A549 (cell line): ENCODE results near the gene OAS3. TPM values are rescaled to one million over a fixed set of nuclear protein-coding genes. Genes with fewer than 3 reads are reported as not detected.

ENCODE experiments used
- ATAC-seq, 2 experiments: fragments of 200-7000 bp in 1 of 2; fragments of >200 bp in 1 of 2; cut with Nextera tagmentation in 1 of 2; cut with Tn5 transposase in 1 of 2; 3 replicates each; pipeline versions ENCODE4 v1.8.0 to v1.9.1; 2018 to 2020; ENCODE audit warnings: mild to moderate bottlenecking in 1 of 2, moderate library complexity in 1 of 2
- CTCF ChIA-PET: fragments of 300-600 bp; sonication (Branson Sonifier 250); formaldehyde crosslinking; extraction: SDS; loops from one replicate; lab custom pipeline; 2021; ENCODE audit warnings: antibody characterized with exemption, inconsistent platforms; lab: Yijun Ruan, JAX
- POLR2A ChIA-PET: fragments of 350-600 bp; formaldehyde crosslinking; extraction: SDS; loops from one replicate; lab custom pipeline; 2021; ENCODE audit warnings: antibody characterized with exemption, inconsistent platforms; lab: Yijun Ruan, JAX
- DNase-seq, 2 experiments: peaks; one replicate each; pipeline versions ENCODE4 v3.0.0 to v3.0.0-alpha.2; 2011 to 2016; ENCODE audit warnings: low read depth in 1 of 2, low spot score in 1 of 2
- FAIRE-seq: peaks from 2 replicates; lab custom pipeline; 2011; peaks lifted over from hg19 to GRCh38; lab: Jason Lieb, UNC
- H3K27ac ChIP-seq, 2 experiments: fragments of >200 bp; sonication (Bioruptor Twin); formaldehyde crosslinking; 3 replicates each; pipeline ENCODE4 v1.5.1; 2016 to 2017
- H3K4me1 ChIP-seq: fragments of >200 bp; sonication (Bioruptor Twin); formaldehyde crosslinking; 3 replicates; pipeline ENCODE4 v1.6.1; 2016
- H3K4me2 ChIP-seq: fragments of >200 bp; sonication (Bioruptor Twin); formaldehyde crosslinking; 3 replicates; pipeline ENCODE4 v1.6.1; 2016
- H3K4me3 ChIP-seq: fragments of >200 bp; sonication (Bioruptor Twin); formaldehyde crosslinking; 3 replicates; pipeline ENCODE4 v1.5.1; 2016
- H3K9me3 ChIP-seq: fragments of >200 bp; sonication (Bioruptor Twin); formaldehyde crosslinking; 3 replicates; pipeline ENCODE4 v1.6.1; 2016
- ATOH8 ChIP-seq: fragments of 250-450 bp; sonication (Bioruptor Pico); IDR thresholded peaks from 2 replicates; pipeline ENCODE4 v1.5.0; 2020; ENCODE audit warnings: low read depth, mild to moderate bottlenecking, moderate library complexity
- CBX2 ChIP-seq: fragments of 200-600 bp; sonication (generic); IDR thresholded peaks from 2 replicates; pipeline ENCODE4 v1.6.1; 2016; ENCODE audit warnings: low read depth, mild to moderate bottlenecking, borderline replicate concordance
- CBX8 ChIP-seq: fragments of 200-600 bp; sonication (generic); IDR thresholded peaks from 2 replicates; pipeline ENCODE4 v1.6.1; 2016
- CTCF ChIP-seq: fragments of >200 bp; sonication (Bioruptor Twin); formaldehyde crosslinking; IDR thresholded peaks from 3 replicates; pipeline ENCODE4 v1.5.1; 2016
- FOXS1 ChIP-seq: fragments of 250-450 bp; sonication (Bioruptor Pico); IDR thresholded peaks from 2 replicates; pipeline ENCODE4 v1.5.0; 2020; ENCODE audit warnings: mild to moderate bottlenecking, moderate library complexity
- GATA3 ChIP-seq: IDR thresholded peaks from 2 replicates; pipeline ENCODE4 v1.6.1; 2012; ENCODE audit warnings: borderline replicate concordance
- HDAC2 ChIP-seq: fragments of 200-600 bp; sonication (generic); IDR thresholded peaks from 2 replicates; pipeline ENCODE4 v1.6.1; 2016
- HOXA7 ChIP-seq: fragments of 250-450 bp; sonication (Bioruptor Pico); IDR thresholded peaks from 2 replicates; pipeline ENCODE4 v1.5.0; 2020; ENCODE audit warnings: mild to moderate bottlenecking, moderate library complexity
- JUNB ChIP-seq: fragments of >200 bp; sonication (Bioruptor Twin); formaldehyde crosslinking; IDR thresholded peaks from 2 replicates; pipeline ENCODE4 v1.6.1; 2016
- KDM1A ChIP-seq: fragments of 200-600 bp; sonication (generic); IDR thresholded peaks from 2 replicates; pipeline ENCODE4 v1.6.1; 2016; ENCODE audit warnings: low read depth, mild to moderate bottlenecking
- KDM5A ChIP-seq: fragments of 200-600 bp; sonication (generic); IDR thresholded peaks from 2 replicates; pipeline ENCODE4 v1.6.1; 2016; ENCODE audit warnings: antibody characterized with exemption, mild to moderate bottlenecking
- MAFK ChIP-seq: fragments of 450-650 bp; IDR thresholded peaks from 2 replicates; pipeline ENCODE4 v1.6.1; 2014; ENCODE audit not compliant: partially characterized antibody
- NPAS2 ChIP-seq: fragments of 250-450 bp; sonication (Bioruptor Pico); IDR thresholded peaks from 2 replicates; pipeline ENCODE4 v1.8.0; 2022; ENCODE audit warnings: mild to moderate bottlenecking, moderate library complexity, borderline replicate concordance
- NR3C1 ChIP-seq: fragments of >200 bp; sonication (Bioruptor Twin); formaldehyde crosslinking; IDR thresholded peaks from 3 replicates; pipeline ENCODE4 v1.6.1; 2017
- RAD21 ChIP-seq, 2 experiments: fragments of >200 bp in 1 of 2; sonication (Bioruptor Twin) in 1 of 2; formaldehyde crosslinking in 1 of 2; IDR thresholded peaks in 1 of 2; conservative IDR thresholded peaks in 1 of 2; 2 replicates in 1 of 2; 3 replicates in 1 of 2; pipeline ENCODE4 v1.6.1; 2012 to 2018; ENCODE audit warnings: inconsistent platforms in 1 of 2
- REST ChIP-seq: fragments of 200-600 bp; sonication (generic); IDR thresholded peaks from 2 replicates; pipeline ENCODE4 v1.6.1; 2016; ENCODE audit warnings: antibody characterized with exemption, mild to moderate bottlenecking, moderate library complexity
- RNF2 ChIP-seq: fragments of 200-600 bp; sonication (generic); IDR thresholded peaks from 2 replicates; pipeline ENCODE4 v1.6.1; 2016; ENCODE audit warnings: low read depth, mild to moderate bottlenecking, antibody characterized with exemption, moderate library complexity, borderline replicate concordance
- SMC3 ChIP-seq: fragments of >200 bp; sonication (Bioruptor Twin); formaldehyde crosslinking; IDR thresholded peaks from 3 replicates; pipeline ENCODE4 v1.6.1; 2018; ENCODE audit warnings: inconsistent platforms
- USF2 ChIP-seq: fragments of 450-650 bp; IDR thresholded peaks from 2 replicates; pipeline ENCODE4 v1.6.1; 2014; ENCODE audit warnings: antibody characterized with exemption
- ZFP36 ChIP-seq: fragments of 450-650 bp; IDR thresholded peaks from 2 replicates; pipeline ENCODE4 v1.6.1; 2014; ENCODE audit warnings: borderline replicate concordance; ENCODE audit not compliant: partially characterized antibody
- ZNF302 ChIP-seq: fragments of 250-450 bp; sonication (Bioruptor Pico); IDR thresholded peaks from 2 replicates; pipeline ENCODE4 v1.9.0; 2021; ENCODE audit warnings: inconsistent platforms, mild to moderate bottlenecking, moderate library complexity
- ZSCAN20 ChIP-seq: fragments of 250-450 bp; sonication (Bioruptor Pico); IDR thresholded peaks from 2 replicates; pipeline ENCODE4 v1.8.0; 2022; ENCODE audit warnings: mild to moderate bottlenecking, moderate library complexity
- WGBS: methylation state at CpG from one replicate; pipeline ENCODE4 v1.1.6; 2017; ENCODE audit errors: missing lambda C conversion rate; 5-methylcytosine and 5-hydroxymethylcytosine counted together
- polyA plus RNA-seq, 4 experiments: library from polyadenylated mRNA; depleted of rRNA in 3 of 4; stranded (reverse); fragments of >200 nt; fragmentation: RNase III in 1 of 4; extraction: RNeasy Plus Mini Kit Qiagen cat#74134 plus additional on column Dnase treatment in 1 of 4; gene quantifications; 2 replicates in 3 of 4; 3 replicates in 1 of 4; pipeline ENCODE4 v1.2.3, GENCODE V29; 2011 to 2017

OAS3 gene
- polyA plus RNA-seq, 2 of the 4 experiments (the other 2 are of a cell fraction) = 22.7 to 36.7 TPM

GRCh38 chr12:112961536-112961935 lies 23.3 kb downstream of the OAS3 start:
- H3K27ac ChIP-seq = no peak overlapping the region
- ATAC-seq = no peak
- ChIA-PET CTCF (interaction anchor here (1.5 to 1.6 kb wide), 2 partner anchors 31 to 87 kb away, joined by 4 to 6 read pairs; no protein-coding TSS in a partner anchor), POLR2A (no interaction called here)
- WGBS = 87% methylated on average over 4 of the region's 4 CpGs
- H3K4me2 ChIP-seq = no peak overlapping the region
- no peak for DNase-seq
- no peak for FAIRE-seq
- no peaks in the 10 kb centered on the region for H3K4me1 ChIP-seq
- TF ChIP-seq SMC3 (no peak), ZSCAN20 (no peak), HOXA7 (no peak), GATA3 (no peak), HDAC2 (no peak), NR3C1 (no peak), ZFP36 (no peak), NPAS2 (no peak), USF2 (no peak), FOXS1 (CRISPR knock-in tag) (no peak)
- no peaks in the 10 kb centered on the region for H3K9me3 ChIP-seq
- no peak overlapping the region for H3K4me3 ChIP-seq

GRCh38 chr12:112962561-112962960 lies 24.3 kb downstream of the OAS3 start:
- WGBS = 89% methylated on average over 7 of the region's 7 CpGs
- ATAC-seq (no peak), FAIRE-seq (no peak), DNase-seq (no peak)
- POLR2A ChIA-PET = no interaction called here
- Histone ChIP-seq H3K9me3 (no peaks in the 10 kb centered on the region), H3K4me2 (no peak overlapping the region), H3K4me3 (no peak overlapping the region), H3K4me1 (no peaks in the 10 kb centered on the region), H3K27ac (no peak overlapping the region)
- CTCF ChIA-PET = interaction anchor here (0.6 to 1.6 kb wide), 5 partner anchors 21 to 484 kb away, joined by 3 to 6 read pairs (median 4); no protein-coding TSS in a partner anchor
- no peak for TF ChIP-seq REST
- no peak for TF ChIP-seq USF2
- TF ChIP-seq CBX8 = no peak
- no peak for TF ChIP-seq SMC3
- TF ChIP-seq ATOH8 = no peak
- no peak for TF ChIP-seq ZNF302 (CRISPR knock-in tag)
- TF ChIP-seq KDM5A = no peak
- TF ChIP-seq CTCF = no peak
- no peak for TF ChIP-seq MAFK
- no peak for TF ChIP-seq JUNB
- TF ChIP-seq KDM1A = no peak
- TF ChIP-seq CBX2 = no peak
- no peak for TF ChIP-seq RNF2
- no peak for TF ChIP-seq RAD21 (conservative IDR thresholded peaks at IDR 0.05 in 1 of 2, IDR thresholded peaks at IDR 0.05 in 1 of 2)
